HCT116 (cell line): ENCODE data around the gene MOV10L1. TPM values are rescaled to one million over a fixed set of nuclear protein-coding genes. Genes with fewer than 3 reads are reported as not detected.

ENCODE experiments used
- ATAC-seq: fragments of 200-7000 bp; cut with Tn5 transposase; 2 replicates; pipeline ENCODE4 v1.9.1; 2020; ENCODE audit warnings: mild to moderate bottlenecking, moderate library complexity
- BruUV-seq: library from RNA; stranded (reverse); fragments of 400-500 nt; replicated peaks from 2 replicates; lab custom pipeline; 2021; lab: Mats Ljungman, UMichigan
- CTCF ChIA-PET: fragments of 300-600 bp; sonication (Branson Sonifier 250); formaldehyde crosslinking; loops from one replicate; lab custom pipeline; 2021; ENCODE audit warnings: antibody characterized with exemption; lab: Charles Lee
- POLR2A ChIA-PET: fragments of 300-600, 350-600 bp; sonication (Branson Sonifier 250); formaldehyde crosslinking; loops from one replicate; lab custom pipeline; 2021; ENCODE audit warnings: antibody characterized with exemption; lab: Charles Lee
- RAD21 ChIA-PET, 2 experiments: fragments of 300-600 bp; sonication (Branson Sonifier 250); formaldehyde crosslinking; loops; one replicate each; lab custom pipeline; 2023; ENCODE audit warnings: low total read pairs in 2 of 2; ENCODE audit not compliant: uncharacterized antibody in 2 of 2, unreplicated experiment in 2 of 2, low non-redundant PET in 1 of 2; lab: Charles Lee
- DNase-seq: peaks from one replicate; pipeline ENCODE4 v3.0.0-alpha.2; 2010; ENCODE audit warnings: low read depth, low spot score
- H2AFZ ChIP-seq: fragments of 200-600 bp; shearing (Covaris generic), sonication (generic); 2 replicates; pipeline ENCODE4 v1.6.1; 2017; ENCODE audit warnings: low read depth, mixed run types, mixed read lengths, antibody characterized with exemption, low read length; ENCODE audit not compliant: poor library complexity, severe bottlenecking
- H3K27ac ChIP-seq: 2 replicates; pipeline ENCODE4 v1.5.1; 2012; ENCODE audit warnings: low read depth, low read length
- H3K27me3 ChIP-seq: fragments of 200-600 bp; sonication (generic); 2 replicates; pipeline ENCODE4 v1.6.1; 2016; ENCODE audit warnings: mixed run types, low read length, mixed read lengths; ENCODE audit not compliant: insufficient read depth
- H3K36me3 ChIP-seq, 2 experiments: fragments of 200-500 bp in 1 of 2; fragments of 200-600 bp in 1 of 2; sonication (Bioruptor generic) in 1 of 2; sonication (generic) in 1 of 2; 2 replicates each; pipeline versions ENCODE4 v1.5.1 to v1.6.1; 2014 to 2016; ENCODE audit warnings: low read length in 2 of 2, inconsistent platforms in 1 of 2, mixed read lengths in 1 of 2, mixed run types in 1 of 2; ENCODE audit not compliant: insufficient read depth in 2 of 2, control insufficient read depth in 1 of 2
- H3K4me1 ChIP-seq, 2 experiments: fragments of 200-600 bp in 1 of 2; sonication (generic) in 1 of 2; 2 replicates each; pipeline versions ENCODE4 v1.5.1 to v1.6.1; 2012 to 2017; ENCODE audit warnings: low read length in 2 of 2, inconsistent platforms in 1 of 2, mild to moderate bottlenecking in 1 of 2, mixed read lengths in 1 of 2, mixed run types in 1 of 2, moderate library complexity in 1 of 2; ENCODE audit not compliant: insufficient read depth in 2 of 2, control insufficient read depth in 1 of 2
- H3K4me2 ChIP-seq: fragments of 200-600 bp; sonication (generic); 2 replicates; pipeline ENCODE4 v1.6.1; 2017; ENCODE audit warnings: mixed run types, low read length, mixed read lengths
- H3K4me3 ChIP-seq, 2 experiments: fragments of 200-600 bp in 1 of 2; sonication (generic) in 1 of 2; replicated peaks in 1 of 2; 2 replicates each; pipeline ENCODE4 v1.5.1; 2011 to 2016; ENCODE audit warnings: low read length in 2 of 2, control low read depth in 1 of 2, low read depth in 1 of 2, mild to moderate bottlenecking in 1 of 2, mixed read lengths in 1 of 2, mixed run types in 1 of 2
- H3K79me2 ChIP-seq: fragments of 200-600 bp; sonication (generic); 2 replicates; pipeline ENCODE4 v1.6.1; 2017; ENCODE audit warnings: mild to moderate bottlenecking, mixed run types, low read length, moderate library complexity, mixed read lengths; ENCODE audit not compliant: insufficient read depth
- H3K9ac ChIP-seq: fragments of 200-600 bp; sonication (generic); 2 replicates; pipeline ENCODE4 v1.6.1; 2016; ENCODE audit warnings: low read length, mixed read lengths
- H3K9me2 ChIP-seq: fragments of 200-600 bp; sonication (generic), shearing (Covaris generic); 2 replicates; pipeline ENCODE4 v1.6.1; 2017; ENCODE audit warnings: mixed run types, mild to moderate bottlenecking, moderate library complexity; ENCODE audit not compliant: insufficient read depth
- H3K9me3 ChIP-seq, 2 experiments: fragments of 200-500 bp in 1 of 2; fragments of 200-600 bp in 1 of 2; sonication (Bioruptor generic) in 1 of 2; sonication (generic) in 1 of 2; 2 replicates each; pipeline ENCODE4 v1.6.1; 2014 to 2017; ENCODE audit warnings: low read length in 2 of 2, mixed read lengths in 2 of 2, inconsistent platforms in 1 of 2, low read depth in 1 of 2, mild to moderate bottlenecking in 1 of 2, mixed run types in 1 of 2, moderate library complexity in 1 of 2; ENCODE audit not compliant: control insufficient read depth in 1 of 2, insufficient read depth in 1 of 2
- H4K20me1 ChIP-seq: fragments of 200-600 bp; sonication (generic), shearing (Covaris generic); 2 replicates; pipeline ENCODE4 v1.6.1; 2017; ENCODE audit warnings: mixed run types, mild to moderate bottlenecking, moderate library complexity; ENCODE audit not compliant: insufficient read depth
- CBX3 ChIP-seq: IDR thresholded peaks from 2 replicates; pipeline ENCODE4 v1.6.1; 2012; ENCODE audit warnings: low read depth
- EGR1 ChIP-seq: IDR thresholded peaks from 2 replicates; pipeline ENCODE4 v1.6.1; 2012; ENCODE audit warnings: low read depth
- JUND ChIP-seq: IDR thresholded peaks from 2 replicates; pipeline ENCODE4 v1.6.1; 2012
- POLR2AphosphoS5 ChIP-seq: IDR thresholded peaks from 2 replicates; pipeline ENCODE4 v1.6.1; 2011; ENCODE audit warnings: mild to moderate bottlenecking, low read depth, low read length, moderate library complexity
- SIN3A ChIP-seq: IDR thresholded peaks from 2 replicates; pipeline ENCODE4 v1.6.1; 2012; ENCODE audit warnings: low read depth
- SP1 ChIP-seq: IDR thresholded peaks from 2 replicates; pipeline ENCODE4 v1.6.1; 2012; ENCODE audit warnings: low read depth
- ZFX ChIP-seq: fragments of 450-650 bp; IDR thresholded peaks from 2 replicates; pipeline ENCODE4 v1.6.1; 2017
- ZNF274 ChIP-seq: fragments of 200-500 bp; sonication (Bioruptor generic); IDR thresholded peaks from 2 replicates; pipeline ENCODE4 v1.6.1; 2014; ENCODE audit warnings: mild to moderate bottlenecking, low read depth, low read length, inconsistent platforms
- intact Hi-C: fragments of 100-400 bp; cut with micrococcal nuclease; formaldehyde crosslinking; loops from 2 replicates; pipeline ENCODE4 v1.10.0; 2022
- total RNA-seq: library from RNA; stranded (reverse); gene quantifications from one replicate; pipeline ENCODE4 v1.2.1, GENCODE V29; 2021; ENCODE audit not compliant: unreplicated experiment
- TF ChIP-seq, protein P1 (sequence below): IDR thresholded peaks from 2 replicates; pipeline ENCODE4 v1.6.1; 2011; ENCODE audit warnings: mild to moderate bottlenecking, low read length, moderate library complexity; ENCODE audit not compliant: insufficient replicate concordance; ENCODE audit errors: extremely low read depth

The MOV10L1 gene
- total RNA-seq, 1 experiment from 2014 or later = not detected

- H3K4me3 ChIP-seq = no peak overlapping the region
- H3K4me2 ChIP-seq = no peak overlapping the region
- no peak overlapping the region for H2AFZ ChIP-seq
- CTCF ChIA-PET = no interaction called here
- peaks cover 35 to 59% of the 10 kb centered on the region in 2 experiments for H3K4me1 ChIP-seq
- TSS peak; percentile 6 for BruUV-seq
- ATAC-seq (no peak), DNase-seq (no peak)
- H3K79me2 ChIP-seq = peaks cover 72% of the 10 kb centered on the region
- TF ChIP-seq SP1 (no peak), SIN3A (no peak), CBX3 (no peak)
- no peaks in the 10 kb centered on the region for H3K9me3 ChIP-seq
- intact Hi-C loops = no loop called here
- H3K27me3 ChIP-seq = no peaks in the 10 kb centered on the region
- H3K36me3 ChIP-seq = peaks cover 0 to 5% of the 10 kb centered on the region in 2 experiments; a peak in 1 of 4 replicates
- no peak overlapping the region for H3K9ac ChIP-seq
- POLR2A ChIA-PET = no interaction called here
- H3K9me2 ChIP-seq = no peaks in the 10 kb centered on the region
- H4K20me1 ChIP-seq = peaks cover 6% of the 10 kb centered on the region; the same call in 1 of the 2 replicates
- H3K27ac ChIP-seq = no peak overlapping the region; the same call in 1 of the 2 replicates
- RAD21 ChIA-PET = no interaction called here
Measured at GRCh38 chr22:50188356-50188755, 98.5 kb downstream of the MOV10L1 start.

GRCh38 chr22:50189184-50189848, 99.5 kb downstream of the MOV10L1 start:
- H3K9me3 ChIP-seq = no peaks in the 10 kb centered on the region
- peaks cover 80% of the 10 kb centered on the region for H3K79me2 ChIP-seq
- DNase-seq = no peak
- ChIA-PET RAD21 (no interaction called here), CTCF (interaction anchor here (1.3 kb wide), 1 partner anchor 10 kb away, joined by 4 read pairs; no protein-coding TSS in a partner anchor), POLR2A (interaction anchor here (1.4 kb wide), 1 partner anchor 40 kb away, joined by 3 read pairs; no protein-coding TSS in a partner anchor)
- TF ChIP-seq ZNF274 = no peak
- TF ChIP-seq EGR1 = no peak
- TF ChIP-seq JUND = no peak
- TF ChIP-seq, protein P1, sequence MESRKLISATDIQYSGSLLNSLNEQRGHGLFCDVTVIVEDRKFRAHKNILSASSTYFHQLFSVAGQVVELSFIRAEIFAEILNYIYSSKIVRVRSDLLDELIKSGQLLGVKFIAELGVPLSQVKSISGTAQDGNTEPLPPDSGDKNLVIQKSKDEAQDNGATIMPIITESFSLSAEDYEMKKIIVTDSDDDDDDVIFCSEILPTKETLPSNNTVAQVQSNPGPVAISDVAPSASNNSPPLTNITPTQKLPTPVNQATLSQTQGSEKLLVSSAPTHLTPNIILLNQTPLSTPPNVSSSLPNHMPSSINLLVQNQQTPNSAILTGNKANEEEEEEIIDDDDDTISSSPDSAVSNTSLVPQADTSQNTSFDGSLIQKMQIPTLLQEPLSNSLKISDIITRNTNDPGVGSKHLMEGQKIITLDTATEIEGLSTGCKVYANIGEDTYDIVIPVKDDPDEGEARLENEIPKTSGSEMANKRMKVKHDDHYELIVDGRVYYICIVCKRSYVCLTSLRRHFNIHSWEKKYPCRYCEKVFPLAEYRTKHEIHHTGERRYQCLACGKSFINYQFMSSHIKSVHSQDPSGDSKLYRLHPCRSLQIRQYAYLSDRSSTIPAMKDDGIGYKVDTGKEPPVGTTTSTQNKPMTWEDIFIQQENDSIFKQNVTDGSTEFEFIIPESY = no peak
- no peak for TF ChIP-seq POLR2AphosphoS5
- no peak for TF ChIP-seq ZFX
- peaks cover 6% of the 10 kb centered on the region; the same call in 1 of the 2 replicates for H4K20me1 ChIP-seq
- H3K36me3 ChIP-seq = peaks cover 0 to 8% of the 10 kb centered on the region in 2 experiments; a peak in 1 of 4 replicates
- peak overlapping the region in 1 of 2 experiments; percentile 66; a peak in 1 of 4 replicates for H3K4me3 ChIP-seq
- H3K27me3 ChIP-seq = no peaks in the 10 kb centered on the region
- no peaks in the 10 kb centered on the region for H3K9me2 ChIP-seq
- peak overlapping the region; percentile 92 for H3K4me2 ChIP-seq
- peak overlapping the region; percentile 79 for H3K9ac ChIP-seq
- intact Hi-C loops = no loop called here
- no peak for ATAC-seq
- no peak overlapping the region for H2AFZ ChIP-seq
- peak overlapping the region; percentile 75 for H3K27ac ChIP-seq
- no TSS peak for BruUV-seq
- peaks cover 27 to 50% of the 10 kb centered on the region in 2 experiments for H3K4me1 ChIP-seq
